Effector memory CD8-positive, alpha-beta T cell (primary cell): ENCODE data around the gene PRXL2A.
"Not testable (repeated sequence)": the region's sequence is repeated elsewhere in the genome, so short reads cannot be mapped to it uniquely, and the experiment has no call there.

Experiments used
- ATAC-seq: fragments of 150-1000 bp; cut with Tn5 transposase; replicated peaks from 2 replicates; pipeline ENCODE4 v1.10.0; 2021; ENCODE audit warnings: mild to moderate bottlenecking, moderate library complexity
- DNase-seq, 3 experiments: peaks; one replicate each; pipeline ENCODE4 v3.0.0; 2021
- H3K27ac Mint-ChIP-seq, 2 donors: one replicate each; pipeline ENCODE4 v1.8.0; 2022; ENCODE audit warnings: mild to moderate bottlenecking in 2 of 2, mixed read lengths in 2 of 2, moderate library complexity in 2 of 2
- H3K27me3 Mint-ChIP-seq, 2 donors: one replicate each; pipeline ENCODE4 v1.8.0; 2022; ENCODE audit warnings: mixed read lengths in 2 of 2
- H3K36me3 Mint-ChIP-seq: one replicate; pipeline ENCODE4 v1.8.0; 2022; ENCODE audit warnings: mild to moderate bottlenecking, moderate library complexity, mixed read lengths; ENCODE audit not compliant: insufficient read depth
- H3K4me1 Mint-ChIP-seq, 2 donors: one replicate each; pipeline ENCODE4 v1.8.0; 2022; ENCODE audit warnings: low read depth in 2 of 2, mixed read lengths in 2 of 2
- H3K4me3 Mint-ChIP-seq, 2 donors: one replicate each; pipeline ENCODE4 v1.8.0; 2022; ENCODE audit warnings: mild to moderate bottlenecking in 2 of 2, mixed read lengths in 2 of 2, moderate library complexity in 2 of 2
- H3K9me3 Mint-ChIP-seq, 2 donors: one replicate each; pipeline ENCODE4 v1.8.0; 2022; ENCODE audit warnings: mixed read lengths in 2 of 2
- total RNA-seq, 9 experiments: gene quantifications; one replicate each; lab custom pipeline; 2026; lab: John Stamatoyannopoulos, UW

The PRXL2A gene
- 1.3 to 9.7 (median 5.9) reads per million in 9 experiments for total RNA-seq

GRCh38 chr10:80408242-80409101 lies at the start of gene PRXL2A:
Gene PRXL2A, plus strand, starts transcription at chr10:80408551. Its CDS starts 11,917 bp downstream, at chr10:80420468.
- peak; percentile 70 to 75 (median 71) for DNase-seq
- no peaks in the 10 kb centered on the region for H3K9me3 Mint-ChIP-seq
- H3K4me3 Mint-ChIP-seq, result peak within 1 kb of the TSS; percentile 90 to 91
- H3K4me1 Mint-ChIP-seq, result peaks cover 7% of the 10 kb centered on the region in 2 donors
- peaks cover 0 to 7% of the 10 kb centered on the region in 2 donors for H3K27me3 Mint-ChIP-seq
- H3K27ac Mint-ChIP-seq, result peak within 1 kb of the TSS in 1 of 2 donors; percentile 73
- ATAC-seq, result peak; percentile 96
- H3K36me3 Mint-ChIP-seq, result no peaks in the 10 kb centered on the region

- peaks cover 43 to 60% of the 10 kb centered on the region in 2 donors for H3K27me3 Mint-ChIP-seq
- H3K36me3 Mint-ChIP-seq, H3K9me3 Mint-ChIP-seq, H3K27ac Mint-ChIP-seq, ATAC-seq, DNase-seq, H3K4me3 Mint-ChIP-seq, H3K4me1 Mint-ChIP-seq: not testable (repeated sequence)
Observed at GRCh38 chr10:80358925-80359324, 49.4 kb upstream of the PRXL2A start.

GRCh38 chr10:80359644-80360043 lies 48.7 kb upstream of the PRXL2A start:
- Mint-ChIP-seq H3K4me3 (no peak overlapping the region), H3K27ac (no peak overlapping the region), H3K27me3 (peaks cover 44 to 53% of the 10 kb centered on the region in 2 donors), H3K36me3 (no peaks in the 10 kb centered on the region), H3K4me1 (peaks cover 0 to 5% of the 10 kb centered on the region in 2 donors), H3K9me3 (no peaks in the 10 kb centered on the region)
- no peak for DNase-seq
- ATAC-seq, result no peak

GRCh38 chr10:80365510-80365909 lies 42.8 kb upstream of the PRXL2A start:
- H3K36me3 Mint-ChIP-seq, result no peaks in the 10 kb centered on the region
- H3K9me3 Mint-ChIP-seq, result peaks cover 5 to 15% of the 10 kb centered on the region in 2 donors
- H3K4me1 Mint-ChIP-seq, result no peaks in the 10 kb centered on the region
- H3K27me3 Mint-ChIP-seq, result peaks cover 36 to 37% of the 10 kb centered on the region in 2 donors
- H3K27ac Mint-ChIP-seq, result no peak overlapping the region
- no peak overlapping the region for H3K4me3 Mint-ChIP-seq
- ATAC-seq, result no peak
- DNase-seq, result no peak

GRCh38 chr10:80371467-80371866 lies 36.9 kb upstream of the PRXL2A start:
- H3K36me3 Mint-ChIP-seq, result no peaks in the 10 kb centered on the region
- peaks cover 32 to 36% of the 10 kb centered on the region in 2 donors for H3K27me3 Mint-ChIP-seq
- no peaks in the 10 kb centered on the region for H3K4me1 Mint-ChIP-seq
- ATAC-seq (no peak), DNase-seq (no peak)
- peaks cover 2 to 15% of the 10 kb centered on the region in 2 donors for H3K9me3 Mint-ChIP-seq
- no peak overlapping the region for H3K4me3 Mint-ChIP-seq
- H3K27ac Mint-ChIP-seq, result no peak overlapping the region

GRCh38 chr10:80372675-80373074 lies 35.7 kb upstream of the PRXL2A start:
- Mint-ChIP-seq H3K27me3 (peaks cover 24 to 25% of the 10 kb centered on the region in 2 donors), H3K9me3 (peaks cover 2 to 5% of the 10 kb centered on the region in 2 donors), H3K4me3 (no peak overlapping the region), H3K4me1 (no peaks in the 10 kb centered on the region), H3K36me3 (no peaks in the 10 kb centered on the region), H3K27ac (no peak overlapping the region)
- DNase-seq, result no peak
- no peak for ATAC-seq

- Mint-ChIP-seq H3K4me3 (no peak overlapping the region), H3K27me3 (peaks cover 21 to 24% of the 10 kb centered on the region in 2 donors), H3K4me1 (peaks cover 3 to 4% of the 10 kb centered on the region in 2 donors), H3K27ac (no peak overlapping the region), H3K9me3 (no peaks in the 10 kb centered on the region), H3K36me3 (no peaks in the 10 kb centered on the region)
- no peak for DNase-seq
- no peak for ATAC-seq
Observed at GRCh38 chr10:80373502-80373901, 34.8 kb upstream of the PRXL2A start.

- no peak for DNase-seq
- Mint-ChIP-seq H3K36me3 (peaks cover 3% of the 10 kb centered on the region), H3K9me3 (no peaks in the 10 kb centered on the region), H3K27ac (no peak overlapping the region), H3K4me1 (peaks cover 6 to 7% of the 10 kb centered on the region in 2 donors), H3K27me3 (peaks cover 11 to 19% of the 10 kb centered on the region in 2 donors), H3K4me3 (no peak overlapping the region)
- no peak for ATAC-seq
Observed at GRCh38 chr10:80379701-80380100, 28.6 kb upstream of the PRXL2A start.

GRCh38 chr10:80380185-80380584 lies 28.2 kb upstream of the PRXL2A start:
- no peak overlapping the region for H3K27ac Mint-ChIP-seq
- H3K4me1 Mint-ChIP-seq, result peaks cover 6 to 7% of the 10 kb centered on the region in 2 donors
- no peak overlapping the region for H3K4me3 Mint-ChIP-seq
- ATAC-seq (no peak), DNase-seq (no peak)
- H3K36me3 Mint-ChIP-seq, result peaks cover 3% of the 10 kb centered on the region
- no peaks in the 10 kb centered on the region for H3K9me3 Mint-ChIP-seq
- H3K27me3 Mint-ChIP-seq, result peaks cover 11 to 19% of the 10 kb centered on the region in 2 donors

- DNase-seq (peak; percentile 21 to 31 (median 25)), ATAC-seq (peak; percentile 68)
- H3K27ac Mint-ChIP-seq, result no peak overlapping the region
- peaks cover 6 to 7% of the 10 kb centered on the region in 2 donors for H3K4me1 Mint-ChIP-seq
- peaks cover 3% of the 10 kb centered on the region for H3K36me3 Mint-ChIP-seq
- no peaks in the 10 kb centered on the region for H3K9me3 Mint-ChIP-seq
- no peak overlapping the region for H3K4me3 Mint-ChIP-seq
- H3K27me3 Mint-ChIP-seq, result peaks cover 16 to 19% of the 10 kb centered on the region in 2 donors
Observed at GRCh38 chr10:80382989-80383388, 25.4 kb upstream of the PRXL2A start.

GRCh38 chr10:80390740-80391139 lies 17.6 kb upstream of the PRXL2A start:
- no peak for DNase-seq
- Mint-ChIP-seq H3K36me3 (no peaks in the 10 kb centered on the region), H3K27me3 (peaks cover 17 to 23% of the 10 kb centered on the region in 2 donors), H3K27ac (no peak overlapping the region), H3K9me3 (no peaks in the 10 kb centered on the region), H3K4me1 (no peaks in the 10 kb centered on the region), H3K4me3 (no peak overlapping the region)
- ATAC-seq, result no peak

GRCh38 chr10:80392250-80392649 lies 16.1 kb upstream of the PRXL2A start:
- H3K9me3 Mint-ChIP-seq, result no peaks in the 10 kb centered on the region
- no peak overlapping the region for H3K4me3 Mint-ChIP-seq
- peaks cover 18 to 33% of the 10 kb centered on the region in 2 donors for H3K27me3 Mint-ChIP-seq
- DNase-seq, result no peak
- H3K4me1 Mint-ChIP-seq, result no peaks in the 10 kb centered on the region
- no peak overlapping the region for H3K27ac Mint-ChIP-seq
- no peak for ATAC-seq
- no peaks in the 10 kb centered on the region for H3K36me3 Mint-ChIP-seq

GRCh38 chr10:80394358-80394916 lies 13.9 kb upstream of the PRXL2A start:
- peaks cover 18 to 39% of the 10 kb centered on the region in 2 donors for H3K27me3 Mint-ChIP-seq
- H3K4me3 Mint-ChIP-seq, result no peak overlapping the region
- no peaks in the 10 kb centered on the region for H3K9me3 Mint-ChIP-seq
- H3K4me1 Mint-ChIP-seq, result no peaks in the 10 kb centered on the region
- no peaks in the 10 kb centered on the region for H3K36me3 Mint-ChIP-seq
- no peak for ATAC-seq
- H3K27ac Mint-ChIP-seq, result no peak overlapping the region
- DNase-seq, result no peak

GRCh38 chr10:80397014-80397413 lies 11.3 kb upstream of the PRXL2A start:
- H3K4me1 Mint-ChIP-seq, result no peaks in the 10 kb centered on the region
- H3K27me3 Mint-ChIP-seq, result peaks cover 18 to 30% of the 10 kb centered on the region in 2 donors
- no peak overlapping the region for H3K4me3 Mint-ChIP-seq
- no peak for ATAC-seq
- DNase-seq, result no peak
- H3K36me3 Mint-ChIP-seq, result no peaks in the 10 kb centered on the region
- H3K9me3 Mint-ChIP-seq, result no peaks in the 10 kb centered on the region
- no peak overlapping the region for H3K27ac Mint-ChIP-seq
